GM23248 (cell line): ENCODE results near the gene TRIM58. TPM values are rescaled to one million over a fixed set of nuclear protein-coding genes. Genes with fewer than 3 reads are reported as not detected.

ENCODE experiments used
- DNase-seq: peaks from one replicate; pipeline ENCODE4 v3.0.0-alpha.2; 2015
- H2AFZ ChIP-seq: fragments of 200-600 bp; sonication (generic); 2 replicates; pipeline ENCODE4 v1.6.1; 2016; ENCODE audit warnings: antibody characterized with exemption
- H3F3A ChIP-seq: fragments of 200-600 bp; sonication (generic); 2 replicates; pipeline ENCODE4 v1.6.1; 2016; ENCODE audit warnings: mild to moderate bottlenecking, antibody characterized with exemption, mixed run types; ENCODE audit not compliant: insufficient read depth
- H3K27ac ChIP-seq: fragments of 200-600 bp; sonication (generic); 2 replicates; pipeline ENCODE4 v1.5.1; 2016; ENCODE audit warnings: mild to moderate bottlenecking
- H3K27me3 ChIP-seq: fragments of 200-600 bp; sonication (generic); replicated peaks from 2 replicates; pipeline ENCODE4 v1.6.1; 2016; ENCODE audit warnings: mild to moderate bottlenecking; ENCODE audit not compliant: insufficient read depth
- H3K36me3 ChIP-seq: fragments of 200-600 bp; sonication (generic); 2 replicates; pipeline ENCODE4 v1.6.1; 2016; ENCODE audit warnings: low read depth, mild to moderate bottlenecking
- H3K4me1 ChIP-seq: fragments of 200-600 bp; sonication (generic); 2 replicates; pipeline ENCODE4 v1.6.1; 2016; ENCODE audit warnings: mild to moderate bottlenecking; ENCODE audit not compliant: insufficient read depth
- H3K4me2 ChIP-seq: fragments of 200-600 bp; sonication (generic); one replicate; pipeline ENCODE4 v1.6.1; 2016; ENCODE audit warnings: mild to moderate bottlenecking; ENCODE audit not compliant: unreplicated experiment
- H3K4me3 ChIP-seq: fragments of 200-600 bp; sonication (generic); 2 replicates; pipeline ENCODE4 v1.5.1; 2016; ENCODE audit warnings: mild to moderate bottlenecking
- H3K79me2 ChIP-seq: fragments of 200-600 bp; sonication (generic); 2 replicates; pipeline ENCODE4 v1.6.1; 2016; ENCODE audit warnings: mild to moderate bottlenecking; ENCODE audit not compliant: insufficient read depth
- H3K9ac ChIP-seq: fragments of 200-600 bp; sonication (generic); 2 replicates; pipeline ENCODE4 v1.6.1; 2016; ENCODE audit warnings: mild to moderate bottlenecking
- H3K9me2 ChIP-seq: fragments of 200-600 bp; sonication (generic); 2 replicates; pipeline ENCODE4 v1.6.1; 2016; ENCODE audit warnings: mixed run types, mild to moderate bottlenecking, moderate library complexity; ENCODE audit not compliant: insufficient read depth
- H3K9me3 ChIP-seq: fragments of 200-600 bp; sonication (generic); one replicate; pipeline ENCODE4 v1.6.1; 2017; ENCODE audit warnings: low read depth
- H4K20me1 ChIP-seq: fragments of 200-600 bp; sonication (generic); 2 replicates; pipeline ENCODE4 v1.6.0; 2016; ENCODE audit not compliant: insufficient read depth
- EZH2 ChIP-seq: fragments of 200-600 bp; sonication (generic); IDR thresholded peaks from 2 replicates; pipeline ENCODE4 v1.6.1; 2018; ENCODE audit warnings: antibody characterized with exemption, mild to moderate bottlenecking; ENCODE audit not compliant: insufficient read depth, poor library complexity, severe bottlenecking
- EZH2phosphoT487 ChIP-seq: fragments of 200-600 bp; sonication (generic); IDR thresholded peaks from 2 replicates; pipeline ENCODE4 v1.6.1; 2018; ENCODE audit warnings: antibody characterized with exemption, moderate library complexity, mild to moderate bottlenecking, low read depth; ENCODE audit not compliant: insufficient read depth
- WGBS, 2 experiments: methylation state at CpG; one replicate each; pipeline ENCODE4 v1.1.6; 2015 to 2017; ENCODE audit warnings: low lambda C conversion rate in 2 of 2, low coverage in 1 of 2; ENCODE audit errors: missing lambda C conversion rate in 2 of 2; 5-methylcytosine and 5-hydroxymethylcytosine counted together
- in situ Hi-C: fragments of 300-500 bp; cut with MboI; formaldehyde crosslinking; loops from 2 replicates; pipeline ENCODE4 v1.15.0; 2020
- polyA plus RNA-seq: library from polyadenylated mRNA; unstranded; fragments of >200 nt; fragmentation: Nextera tagmentation; extraction: Ambion mirVana; gene quantifications from 2 replicates; pipeline ENCODE4 v1.2.1, GENCODE V29; 2016
- total RNA-seq: library from RNA; depleted of rRNA; stranded (reverse); fragments of >200 nt; shearing (Covaris generic); gene quantifications from 2 replicates; pipeline ENCODE4 v1.2.3, GENCODE V29; 2014

Gene TRIM58
- total and polyA plus RNA-seq, 2 experiments from 2014 or later = not detected

GRCh38 chr1:247854899-247855545 lies 2.0 kb upstream of the TRIM58 start:
- Histone ChIP-seq H3F3A (no peaks in the 10 kb centered on the region), H3K27me3 (no peaks in the 10 kb centered on the region), H3K9me2 (no peaks in the 10 kb centered on the region), H3K9ac (no peak overlapping the region), H3K4me3 (no peak overlapping the region), H4K20me1 (no peaks in the 10 kb centered on the region), H3K36me3 (no peaks in the 10 kb centered on the region), H3K9me3 (no peaks in the 10 kb centered on the region), H3K4me1 (no peaks in the 10 kb centered on the region), H2AFZ (no peak overlapping the region), H3K79me2 (no peaks in the 10 kb centered on the region), H3K27ac (no peak overlapping the region), H3K4me2 (no peak overlapping the region)
- WGBS, 2 experiments = 37% methylated on average over 14 of the region's 14 CpGs
- no peak for DNase-seq
- no peak for TF ChIP-seq EZH2
- TF ChIP-seq EZH2phosphoT487 = no peak
- in situ Hi-C loops = no loop called here

DNA sequence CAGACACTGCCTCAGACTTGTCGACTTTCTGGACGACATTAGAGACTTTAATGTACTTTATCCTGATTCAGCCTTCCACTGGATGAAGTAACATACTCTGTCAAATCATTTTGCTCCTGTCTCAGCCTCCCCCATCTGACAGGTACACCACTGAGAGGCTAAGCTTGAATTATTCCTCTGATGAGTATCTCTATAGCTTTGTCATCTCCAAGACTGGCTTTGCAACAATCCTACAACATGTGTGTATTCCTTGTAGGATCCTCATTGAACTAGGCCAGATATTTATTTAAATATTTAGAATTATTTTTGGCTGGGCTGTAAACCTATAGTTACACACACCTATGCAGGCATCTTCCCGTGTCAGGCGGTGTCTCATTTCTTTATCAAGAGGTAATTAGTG lies 1.1 kb upstream of the TRIM58 start:
- no peaks in the 10 kb centered on the region for H3K9me3 ChIP-seq
- H3K4me3 ChIP-seq = no peak overlapping the region
- H3K27me3 ChIP-seq = no peaks in the 10 kb centered on the region
- in situ Hi-C loops = no loop called here
- no peaks in the 10 kb centered on the region for H3K79me2 ChIP-seq
- no peaks in the 10 kb centered on the region for H3K4me1 ChIP-seq
- no peaks in the 10 kb centered on the region for H3K9me2 ChIP-seq
- H4K20me1 ChIP-seq = no peaks in the 10 kb centered on the region
- no peaks in the 10 kb centered on the region for H3F3A ChIP-seq
- DNase-seq = no peak
- H3K9ac ChIP-seq = no peak overlapping the region
- no peak overlapping the region for H3K4me2 ChIP-seq
- H3K27ac ChIP-seq = no peak overlapping the region
- no peaks in the 10 kb centered on the region for H3K36me3 ChIP-seq
- H2AFZ ChIP-seq = no peak overlapping the region
- 45 to 49% methylated on average over 4 of the region's 4 CpGs for WGBS, 2 experiments
- TF ChIP-seq EZH2phosphoT487 (no peak), EZH2 (no peak)

- H3K4me3 ChIP-seq = no peak overlapping the region
- H3K27me3 ChIP-seq = no peaks in the 10 kb centered on the region
- H3K9me2 ChIP-seq = no peaks in the 10 kb centered on the region
- H3K4me1 ChIP-seq = no peaks in the 10 kb centered on the region
- no peaks in the 10 kb centered on the region for H4K20me1 ChIP-seq
- H3K9me3 ChIP-seq = no peaks in the 10 kb centered on the region
- no peak for DNase-seq
- no peak overlapping the region for H3K4me2 ChIP-seq
- no peak overlapping the region for H3K27ac ChIP-seq
- H3F3A ChIP-seq = no peaks in the 10 kb centered on the region
- no peaks in the 10 kb centered on the region for H3K79me2 ChIP-seq
- no peak overlapping the region for H2AFZ ChIP-seq
- no peak overlapping the region for H3K9ac ChIP-seq
- TF ChIP-seq EZH2phosphoT487 (no peak), EZH2 (no peak)
- WGBS, 2 experiments = 31 to 35% methylated on average over 15 of the region's 15 CpGs
- in situ Hi-C loops = no loop called here
- no peaks in the 10 kb centered on the region for H3K36me3 ChIP-seq
Measured at GRCh38 chr1:247857985-247858619, 1.1 kb downstream of the TRIM58 start.

DNA sequence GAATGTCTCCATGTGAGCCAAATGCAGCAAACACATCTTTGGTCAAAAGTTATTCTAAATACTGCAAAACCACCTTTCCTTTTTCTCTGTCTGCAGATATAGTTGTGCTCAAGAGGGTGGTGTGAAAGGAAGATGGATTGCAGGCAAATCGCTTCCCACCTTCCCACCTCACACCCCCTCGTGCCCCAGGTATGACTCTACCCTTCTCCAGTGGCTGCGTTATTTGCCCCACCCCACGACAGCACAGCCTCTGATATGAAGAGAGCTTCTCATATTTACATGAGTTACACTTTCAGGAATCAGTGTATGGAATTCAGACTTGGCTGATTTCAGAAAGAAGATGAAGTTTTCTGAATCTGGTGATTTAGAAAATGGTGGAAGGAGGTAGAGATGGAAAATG lies 5.8 kb downstream of the TRIM58 start:
- Histone ChIP-seq H2AFZ (no peak overlapping the region), H3K79me2 (no peaks in the 10 kb centered on the region), H3K9me2 (no peaks in the 10 kb centered on the region), H3K36me3 (no peaks in the 10 kb centered on the region), H3F3A (no peaks in the 10 kb centered on the region), H3K27ac (no peak overlapping the region), H3K4me1 (no peaks in the 10 kb centered on the region), H3K9me3 (no peaks in the 10 kb centered on the region), H3K4me2 (no peak overlapping the region), H3K4me3 (no peak overlapping the region), H3K27me3 (no peaks in the 10 kb centered on the region), H3K9ac (no peak overlapping the region), H4K20me1 (no peaks in the 10 kb centered on the region)
- no peak for DNase-seq
- TF ChIP-seq EZH2phosphoT487 (no peak), EZH2 (no peak)
- in situ Hi-C loops = no loop called here
- 21 to 24% methylated on average over 4 of the region's 4 CpGs for WGBS, 2 experiments
